Panc1 (cell line): ENCODE data around the gene ATP1B3. TPM values are rescaled to one million over a fixed set of nuclear protein-coding genes. Genes with fewer than 3 reads are reported as not detected.

Source experiments
- ATAC-seq: fragments of 200-7000 bp; cut with Tn5 transposase; 2 replicates; pipeline ENCODE4 v1.9.1; 2020; ENCODE audit warnings: mild to moderate bottlenecking, moderate library complexity
- BruUV-seq: library from RNA; stranded (reverse); fragments of 400-500 nt; replicated peaks from 2 replicates; lab custom pipeline; 2021; lab: Mats Ljungman, UMichigan
- CTCF ChIA-PET: fragments of 300-600 bp; sonication (Branson Sonifier 250); formaldehyde crosslinking; loops from one replicate; lab custom pipeline; 2022; ENCODE audit warnings: antibody characterized with exemption; lab: Charles Lee
- POLR2A ChIA-PET: fragments of 300-600 bp; sonication (Branson Sonifier 250); formaldehyde crosslinking; loops from one replicate; lab custom pipeline; 2022; ENCODE audit warnings: antibody characterized with exemption; lab: Charles Lee
- DNase-seq: peaks from one replicate; pipeline ENCODE4 v3.0.0-alpha.2; 2010; ENCODE audit warnings: low read depth, low spot score
- H3K27ac ChIP-seq: 2 replicates; pipeline ENCODE4 v1.5.1; 2011; ENCODE audit warnings: mild to moderate bottlenecking, low read length, inconsistent platforms
- H3K27me3 ChIP-seq: fragments of 200-500 bp; sonication (Bioruptor generic); 2 replicates; pipeline ENCODE4 v1.6.0; 2014; ENCODE audit warnings: low read length, inconsistent platforms; ENCODE audit not compliant: control insufficient read depth, insufficient read depth
- H3K36me3 ChIP-seq: fragments of 200-500 bp; sonication (Bioruptor generic); 2 replicates; pipeline ENCODE4 v1.5.1; 2014; ENCODE audit warnings: inconsistent platforms, mild to moderate bottlenecking, low read length, moderate library complexity; ENCODE audit not compliant: control insufficient read depth, insufficient read depth
- H3K4me1 ChIP-seq: 2 replicates; pipeline ENCODE4 v1.5.1; 2011; ENCODE audit warnings: inconsistent platforms, mild to moderate bottlenecking, low read length, moderate library complexity; ENCODE audit not compliant: control insufficient read depth, insufficient read depth
- H3K4me3 ChIP-seq, 2 experiments: 2 replicates each; pipeline ENCODE4 v1.5.1; 2011 to 2012; ENCODE audit warnings: low read depth in 2 of 2, low read length in 2 of 2, mild to moderate bottlenecking in 2 of 2, inconsistent platforms in 1 of 2, moderate library complexity in 1 of 2
- H3K9me3 ChIP-seq: fragments of 200-500 bp; sonication (Bioruptor generic); 2 replicates; pipeline ENCODE4 v1.5.1; 2014; ENCODE audit warnings: low read depth, mild to moderate bottlenecking, inconsistent platforms, low read length, moderate library complexity; ENCODE audit not compliant: control insufficient read depth, insufficient read depth
- CTCF ChIP-seq: fragments of 450-650 bp; IDR thresholded peaks from 2 replicates; pipeline ENCODE4 v1.5.1; 2017; ENCODE audit warnings: mild to moderate bottlenecking
- POLR2AphosphoS5 ChIP-seq: IDR thresholded peaks from 2 replicates; pipeline ENCODE4 v1.6.1; 2012; ENCODE audit warnings: mild to moderate bottlenecking, low read depth, low read length, moderate library complexity
- REST ChIP-seq, 2 experiments: IDR thresholded peaks; 2 replicates each; pipeline ENCODE4 v1.6.1; 2011 to 2012; ENCODE audit warnings: low read depth in 2 of 2, control low read depth in 1 of 2, low read length in 1 of 2, mild to moderate bottlenecking in 1 of 2, moderate library complexity in 1 of 2; ENCODE audit not compliant: insufficient read depth in 1 of 2
- SIN3A ChIP-seq: IDR thresholded peaks from 2 replicates; pipeline ENCODE4 v1.6.1; 2012; ENCODE audit warnings: low read depth, mild to moderate bottlenecking, low read length, moderate library complexity, borderline replicate concordance; ENCODE audit not compliant: insufficient read depth
- TCF7L2 ChIP-seq: IDR thresholded peaks from 2 replicates; pipeline ENCODE4 v1.6.1; 2011; ENCODE audit warnings: mild to moderate bottlenecking, low read depth, low read length, inconsistent platforms
- in situ Hi-C: cut with HindIII; loops from 2 replicates; pipeline ENCODE4 v1.10.0; 2016; ENCODE audit warnings: low sequenced_read_pairs, low pct_unique_long_range_greater_than_20kb
- intact Hi-C: fragments of 100-400 bp; cut with micrococcal nuclease; formaldehyde crosslinking; loops from one replicate; pipeline ENCODE4 v1.10.0; 2022; ENCODE audit not compliant: unreplicated experiment
- total RNA-seq: library from RNA; stranded (reverse); gene quantifications from one replicate; pipeline ENCODE4 v1.2.1, GENCODE V29; 2021; ENCODE audit not compliant: unreplicated experiment

Gene ATP1B3
- total RNA-seq, 1 experiment from 2014 or later, result 201 TPM

GRCh38 chr3:141851411-141851810 is 25.0 kb upstream of the ATP1B3 start:
- no peak for DNase-seq
- POLR2A ChIA-PET, result no interaction called here
- no peaks in the 10 kb centered on the region for H3K27me3 ChIP-seq
- BruUV-seq, result no TSS peak
- H3K36me3 ChIP-seq, result no peaks in the 10 kb centered on the region
- no peak for TF ChIP-seq POLR2AphosphoS5
- no peak for TF ChIP-seq SIN3A
- TF ChIP-seq REST (IDR thresholded peaks at IDR 0.05; ENCODE audit: insufficient read depth in 1 of 2, low read depth in 2 of 2, low read length in 1 of 2), result no peak
- TF ChIP-seq TCF7L2, result no peak
- TF ChIP-seq CTCF, result no peak
- no peaks in the 10 kb centered on the region for H3K4me1 ChIP-seq
- intact Hi-C loops, result no loop called here
- no peaks in the 10 kb centered on the region for H3K9me3 ChIP-seq
- ATAC-seq, result no peak
- CTCF ChIA-PET, result no interaction called here
- H3K4me3 ChIP-seq, result no peak overlapping the region
- no peak overlapping the region for H3K27ac ChIP-seq
- in situ Hi-C loops, result no loop called here

GRCh38 chr3:141853081-141853601 is 23.3 kb upstream of the ATP1B3 start:
- Histone ChIP-seq H3K27ac (no peak overlapping the region), H3K4me1 (no peaks in the 10 kb centered on the region), H3K9me3 (no peaks in the 10 kb centered on the region), H3K36me3 (no peaks in the 10 kb centered on the region), H3K4me3 (no peak overlapping the region), H3K27me3 (0 out of 2 replicates have a peak, but pooled peaks cover under 1% of the 10 kb centered on the region)
- DNase-seq (no peak), ATAC-seq (no peak)
- intact Hi-C loops (no loop called here), in situ Hi-C loops (no loop called here)
- TF ChIP-seq TCF7L2, result no peak
- no peak for TF ChIP-seq CTCF
- no peak for TF ChIP-seq REST (IDR thresholded peaks at IDR 0.05; ENCODE audit: insufficient read depth in 1 of 2, low read depth in 2 of 2, low read length in 1 of 2)
- TF ChIP-seq POLR2AphosphoS5, result no peak
- TF ChIP-seq SIN3A, result no peak
- no TSS peak for BruUV-seq
- ChIA-PET CTCF (no interaction called here), POLR2A (no interaction called here)
